ENCODE results near the gene TPP1.

DNA sequence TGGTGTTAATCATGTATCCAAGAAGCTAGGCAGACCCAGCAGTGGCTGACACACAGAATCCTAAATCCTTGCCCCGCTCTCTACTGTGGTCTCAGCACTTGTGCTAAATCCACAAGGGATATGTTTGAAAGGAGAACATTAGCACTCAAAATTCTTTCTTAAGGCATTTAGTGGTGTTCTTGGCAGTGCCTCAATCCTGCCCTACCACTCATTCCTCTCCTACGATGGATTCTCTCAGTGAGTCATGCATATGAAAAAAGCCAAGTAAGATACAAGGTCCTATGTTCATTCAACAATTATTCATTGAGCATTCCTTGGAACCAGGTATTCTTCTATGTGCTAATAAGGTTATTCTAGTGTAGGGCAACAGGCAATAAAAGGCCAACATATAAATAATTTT is 47.0 kb downstream of the TPP1 start:
- TF ChIP-seq EZH2phosphoT487 (IDR thresholded peaks at IDR 0.05; ENCODE audit: low read depth, severe bottlenecking, unreplicated experiment) (no peak), EZH2 (IDR thresholded peaks at IDR 0.05; ENCODE audit: borderline replicate concordance) (no peak)
- TF ChIP-seq, protein P1, sequence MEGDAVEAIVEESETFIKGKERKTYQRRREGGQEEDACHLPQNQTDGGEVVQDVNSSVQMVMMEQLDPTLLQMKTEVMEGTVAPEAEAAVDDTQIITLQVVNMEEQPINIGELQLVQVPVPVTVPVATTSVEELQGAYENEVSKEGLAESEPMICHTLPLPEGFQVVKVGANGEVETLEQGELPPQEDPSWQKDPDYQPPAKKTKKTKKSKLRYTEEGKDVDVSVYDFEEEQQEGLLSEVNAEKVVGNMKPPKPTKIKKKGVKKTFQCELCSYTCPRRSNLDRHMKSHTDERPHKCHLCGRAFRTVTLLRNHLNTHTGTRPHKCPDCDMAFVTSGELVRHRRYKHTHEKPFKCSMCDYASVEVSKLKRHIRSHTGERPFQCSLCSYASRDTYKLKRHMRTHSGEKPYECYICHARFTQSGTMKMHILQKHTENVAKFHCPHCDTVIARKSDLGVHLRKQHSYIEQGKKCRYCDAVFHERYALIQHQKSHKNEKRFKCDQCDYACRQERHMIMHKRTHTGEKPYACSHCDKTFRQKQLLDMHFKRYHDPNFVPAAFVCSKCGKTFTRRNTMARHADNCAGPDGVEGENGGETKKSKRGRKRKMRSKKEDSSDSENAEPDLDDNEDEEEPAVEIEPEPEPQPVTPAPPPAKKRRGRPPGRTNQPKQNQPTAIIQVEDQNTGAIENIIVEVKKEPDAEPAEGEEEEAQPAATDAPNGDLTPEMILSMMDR (IDR thresholded peaks at IDR 0.05; ENCODE audit: poor library complexity) = no peak
